Kasumi-1 (cell line): Measurements from ENCODE around the gene LGR6.
"Not testable (repeated sequence)": the region's sequence is repeated elsewhere in the genome, so short reads cannot be mapped to it uniquely, and the experiment has no call there.

Experiments
- DNase-seq, 2 experiments: peaks; one replicate each; lab custom pipeline; 2025; lab: John Stamatoyannopoulos, UW

The LGR6 gene, protein sequence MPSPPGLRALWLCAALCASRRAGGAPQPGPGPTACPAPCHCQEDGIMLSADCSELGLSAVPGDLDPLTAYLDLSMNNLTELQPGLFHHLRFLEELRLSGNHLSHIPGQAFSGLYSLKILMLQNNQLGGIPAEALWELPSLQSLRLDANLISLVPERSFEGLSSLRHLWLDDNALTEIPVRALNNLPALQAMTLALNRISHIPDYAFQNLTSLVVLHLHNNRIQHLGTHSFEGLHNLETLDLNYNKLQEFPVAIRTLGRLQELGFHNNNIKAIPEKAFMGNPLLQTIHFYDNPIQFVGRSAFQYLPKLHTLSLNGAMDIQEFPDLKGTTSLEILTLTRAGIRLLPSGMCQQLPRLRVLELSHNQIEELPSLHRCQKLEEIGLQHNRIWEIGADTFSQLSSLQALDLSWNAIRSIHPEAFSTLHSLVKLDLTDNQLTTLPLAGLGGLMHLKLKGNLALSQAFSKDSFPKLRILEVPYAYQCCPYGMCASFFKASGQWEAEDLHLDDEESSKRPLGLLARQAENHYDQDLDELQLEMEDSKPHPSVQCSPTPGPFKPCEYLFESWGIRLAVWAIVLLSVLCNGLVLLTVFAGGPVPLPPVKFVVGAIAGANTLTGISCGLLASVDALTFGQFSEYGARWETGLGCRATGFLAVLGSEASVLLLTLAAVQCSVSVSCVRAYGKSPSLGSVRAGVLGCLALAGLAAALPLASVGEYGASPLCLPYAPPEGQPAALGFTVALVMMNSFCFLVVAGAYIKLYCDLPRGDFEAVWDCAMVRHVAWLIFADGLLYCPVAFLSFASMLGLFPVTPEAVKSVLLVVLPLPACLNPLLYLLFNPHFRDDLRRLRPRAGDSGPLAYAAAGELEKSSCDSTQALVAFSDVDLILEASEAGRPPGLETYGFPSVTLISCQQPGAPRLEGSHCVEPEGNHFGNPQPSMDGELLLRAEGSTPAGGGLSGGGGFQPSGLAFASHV

GRCh38 chr1:202193614-202194327 lies at the start of gene LGR6:
Gene LGR6 (plus strand): TSS chr1:202193799. CDS start chr1:202193990, 191 bp downstream.
- DNase-seq: no peak

- DNase-seq: peak in 1 of 2 experiments; percentile 46
These were observed 49.1 kb upstream of the LGR6 start, which contains the start of gene ARL8A for GRCh38 chr1:202144402-202145067. Gene ARL8A (minus strand): TSS chr1:202144737. CDS start chr1:202144572, 165 bp downstream.

GRCh38 chr1:202145068-202145743 lies 48.4 kb upstream of the LGR6 start:
- peak; percentile 56 to 64 for DNase-seq

- not testable (repeated sequence) for DNase-seq
These were observed 47.9 kb upstream of the LGR6 start for GRCh38 chr1:202145744-202146140.

GRCh38 chr1:202146279-202146678 lies 47.3 kb upstream of the LGR6 start:
- DNase-seq: no peak

DNA sequence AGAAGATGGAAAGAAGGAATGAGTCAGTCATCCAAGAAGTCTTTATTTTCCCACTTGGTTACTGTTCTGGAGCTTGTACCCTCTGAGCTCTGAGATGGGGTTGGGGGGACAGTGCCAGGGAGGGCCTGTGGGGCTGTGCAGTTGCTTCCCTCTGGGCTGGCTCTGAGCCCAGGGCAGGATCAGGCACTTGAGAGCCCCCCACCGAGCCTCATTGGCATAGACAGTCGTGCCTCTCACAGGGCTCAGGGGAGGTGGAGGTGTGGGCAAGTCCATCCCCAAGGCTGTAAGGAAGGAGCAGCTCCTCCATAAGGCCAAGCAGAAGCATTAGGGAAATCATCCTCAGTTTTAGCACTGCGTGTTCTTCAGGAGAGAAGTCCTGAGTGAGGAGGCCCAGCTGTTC lies 46.6 kb upstream of the LGR6 start:
- no peak for DNase-seq

DNA sequence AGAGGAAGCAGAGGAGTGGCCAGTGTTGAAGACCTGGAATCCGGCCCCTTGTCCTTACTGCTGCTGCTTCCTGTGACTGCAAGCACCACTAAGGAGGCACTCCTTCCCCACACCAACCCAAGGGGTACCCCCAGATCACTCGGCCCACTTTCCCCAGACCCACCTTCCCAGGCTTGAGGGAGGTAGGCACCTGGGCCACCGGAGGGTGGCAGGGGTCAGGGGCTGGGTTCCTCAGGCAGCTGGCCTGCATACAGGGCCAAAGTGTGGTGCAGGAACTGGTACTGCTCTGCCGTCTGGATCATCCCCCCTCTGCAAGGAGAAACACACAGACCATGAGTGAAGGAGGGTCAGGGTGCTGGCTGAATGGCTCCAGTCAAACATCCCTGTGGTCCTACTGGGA lies 45.2 kb upstream of the LGR6 start:
- no peak for DNase-seq

- no peak for DNase-seq
These were observed 44.0 kb upstream of the LGR6 start for GRCh38 chr1:202149566-202149965.

DNA sequence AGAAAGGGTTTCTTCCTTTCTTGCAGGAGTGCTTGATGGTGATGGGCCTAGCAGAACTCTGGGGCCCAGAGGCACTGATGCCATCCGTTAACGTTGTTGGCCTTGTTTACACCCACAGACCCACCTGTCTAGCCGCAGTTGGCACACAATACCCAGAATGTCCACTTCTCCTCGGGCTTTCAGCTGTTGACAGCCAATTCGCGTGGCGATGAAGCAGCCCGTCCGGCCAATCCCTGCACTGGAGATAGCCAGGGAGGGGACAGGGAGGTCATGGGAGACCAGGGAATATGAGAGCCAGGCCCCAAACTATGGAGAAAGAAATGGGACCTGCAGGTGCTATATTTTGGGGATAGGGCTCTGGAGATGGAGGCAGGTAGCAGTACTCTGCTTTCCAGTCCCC lies 43.4 kb upstream of the LGR6 start:
- no peak for DNase-seq

DNA sequence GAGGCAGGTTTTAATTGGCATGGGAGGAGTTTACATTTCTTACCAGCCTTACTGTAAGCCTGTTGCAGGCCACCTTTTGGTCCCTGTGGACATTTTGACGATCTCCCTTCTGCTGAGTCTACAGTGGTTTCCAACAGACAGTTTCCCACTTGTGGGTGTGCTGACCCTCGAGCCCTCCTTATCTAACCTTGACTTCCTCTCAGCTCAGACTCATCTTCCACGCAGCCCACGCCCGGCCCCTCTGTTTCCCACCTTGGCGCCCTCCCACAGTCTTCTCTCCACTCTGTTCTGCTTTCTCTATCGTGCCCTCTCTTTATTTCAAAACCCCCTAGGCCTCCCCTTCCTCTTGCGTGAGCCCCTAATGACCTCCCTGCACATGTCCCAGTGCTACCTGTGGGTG lies 43.0 kb upstream of the LGR6 start:
- DNase-seq: no peak

DNA sequence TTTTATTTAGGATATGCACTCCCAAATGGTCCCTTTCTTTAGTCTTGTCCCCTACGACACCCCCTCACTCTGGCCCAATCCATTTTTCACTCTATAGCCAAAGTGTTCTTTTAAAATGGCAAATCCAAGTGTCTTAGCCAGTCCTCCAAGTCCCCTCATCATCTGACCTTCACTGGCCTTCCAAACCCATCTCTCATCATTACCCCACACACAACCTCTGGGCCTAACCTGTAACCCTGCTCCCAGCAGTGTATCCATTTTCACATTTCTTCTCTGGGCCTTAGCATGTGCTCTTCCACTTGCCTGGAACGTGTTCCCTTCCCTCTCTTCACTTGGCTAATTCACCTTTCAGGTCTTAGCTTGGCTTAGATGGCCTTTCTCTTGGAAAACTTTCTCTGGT lies 42.6 kb upstream of the LGR6 start:
- DNase-seq: no peak

- DNase-seq: no peak
These were observed 41.2 kb upstream of the LGR6 start for GRCh38 chr1:202152399-202152798.

- no peak for DNase-seq
These were observed 40.3 kb upstream of the LGR6 start for GRCh38 chr1:202153284-202153683.

DNA sequence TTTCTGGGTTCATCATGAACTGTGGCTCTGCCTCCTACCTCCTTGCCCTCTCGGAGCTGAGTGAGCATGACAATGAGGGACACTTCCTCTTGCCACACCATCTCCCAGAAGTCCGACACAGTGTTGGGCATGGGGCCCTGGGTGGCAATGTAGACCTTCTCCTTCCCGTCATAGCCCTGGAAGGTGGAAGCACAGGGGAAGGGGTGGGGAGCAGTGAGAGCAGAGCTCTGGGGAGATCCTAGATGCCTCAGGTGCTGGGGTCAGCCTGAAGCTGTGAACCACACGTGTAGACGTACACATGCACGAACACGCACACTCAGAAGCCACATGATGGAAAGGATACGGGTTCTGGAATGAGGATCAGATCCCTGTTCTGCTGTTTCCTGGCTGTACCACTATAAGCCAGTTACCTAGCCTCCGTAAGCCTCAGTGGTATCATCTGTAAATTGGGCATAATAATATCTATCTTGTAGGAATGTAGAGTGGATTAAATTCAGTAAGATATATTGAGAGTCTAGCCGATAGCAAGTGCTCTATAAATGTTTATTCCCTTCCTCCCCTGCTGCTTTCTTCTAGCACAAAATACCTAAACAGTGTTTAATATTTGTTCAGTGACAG lies 39.3 kb upstream of the LGR6 start:
- DNase-seq: no peak

DNA sequence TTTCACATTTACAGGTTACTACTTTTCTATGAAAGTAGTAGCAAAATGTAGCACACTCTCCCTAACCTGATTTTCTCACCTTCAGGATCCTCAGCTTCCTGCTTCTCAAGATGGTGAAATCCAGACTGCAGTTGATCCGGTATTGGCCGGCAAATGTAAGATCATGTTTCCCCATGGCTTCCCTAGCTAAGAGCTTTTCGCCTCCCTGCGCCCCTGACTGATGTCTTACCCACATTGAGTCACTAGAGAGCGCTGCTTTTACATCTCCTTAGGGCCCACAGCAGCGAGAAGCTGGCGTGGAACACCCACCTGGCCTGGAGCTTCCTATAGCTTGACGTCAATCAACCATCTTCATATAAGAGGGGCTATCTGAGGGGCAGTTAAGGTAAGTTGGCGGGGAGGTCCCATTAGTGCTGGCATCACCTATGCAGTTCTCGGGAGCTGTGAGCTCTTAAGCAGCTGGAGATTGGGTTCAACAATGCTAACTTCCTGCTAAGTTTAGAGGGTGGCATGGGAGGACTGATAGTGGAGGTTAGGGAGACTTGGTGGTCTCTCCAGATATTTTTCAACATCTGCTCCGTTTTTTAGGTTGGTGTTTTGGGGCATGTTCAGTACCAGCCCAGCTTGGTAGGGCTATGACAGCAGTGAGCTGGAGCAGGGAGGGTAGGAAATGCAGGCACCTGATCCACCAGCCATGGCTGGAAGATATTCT lies 38.7 kb upstream of the LGR6 start:
- peak; percentile 41 to 78 for DNase-seq

- DNase-seq: no peak
These were observed 38.0 kb upstream of the LGR6 start for GRCh38 chr1:202155478-202156021.

DNA sequence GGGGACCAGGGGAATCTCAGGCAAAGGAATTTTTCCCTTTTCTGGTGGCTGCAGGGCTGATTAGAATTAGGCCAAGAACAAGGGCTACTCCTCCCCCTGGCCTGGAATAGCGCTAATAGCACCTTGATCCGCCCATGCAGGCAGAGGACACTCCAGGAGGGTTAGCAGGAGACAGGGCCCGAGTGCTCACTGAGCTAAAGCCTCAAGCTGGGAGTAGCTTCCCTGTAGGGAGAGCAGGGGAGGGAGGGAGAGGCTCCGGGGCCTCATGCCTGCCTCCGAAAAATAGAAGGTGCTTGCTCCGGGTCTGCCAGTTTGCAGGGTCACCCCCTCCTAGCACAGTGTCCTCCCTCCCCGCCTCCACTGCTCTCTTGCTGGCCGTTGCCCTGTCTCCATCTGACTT lies 37.0 kb upstream of the LGR6 start:
- no peak for DNase-seq

DNA sequence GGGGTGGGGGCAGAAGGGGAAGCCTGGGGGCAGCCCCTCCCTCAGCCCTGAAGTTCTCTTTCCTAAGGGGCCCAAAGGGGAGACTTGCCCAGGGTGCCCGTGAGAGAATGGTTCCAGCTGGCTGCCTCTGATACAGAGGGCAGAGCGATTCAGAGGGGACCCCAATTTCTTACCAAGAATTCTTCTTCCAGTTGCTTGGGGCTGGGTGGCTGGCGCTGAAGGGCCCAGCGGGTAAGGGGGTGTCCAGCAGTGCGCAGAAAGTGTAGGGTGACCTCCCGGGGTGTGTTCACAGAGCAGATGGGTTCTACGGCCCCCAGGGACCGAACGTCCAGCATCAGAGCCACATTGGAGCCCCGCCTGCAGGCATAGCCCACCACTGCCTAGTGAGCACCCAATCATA lies 35.7 kb upstream of the LGR6 start:
- no peak for DNase-seq

- DNase-seq: peak; percentile 52 to 62
These were observed 34.6 kb upstream of the LGR6 start for GRCh38 chr1:202158810-202159533.
